ENCODE results near the gene CLK2. TPM values are rescaled to one million over a fixed set of nuclear protein-coding genes. Genes with fewer than 3 reads are reported as not detected.

Gene CLK2
- total and polyA plus RNA-seq, 2 of the 13 experiments (the other 11 are each of a cell fraction or from before 2014, with no cell fraction given): 20.1 to 73.5 TPM

DNA sequence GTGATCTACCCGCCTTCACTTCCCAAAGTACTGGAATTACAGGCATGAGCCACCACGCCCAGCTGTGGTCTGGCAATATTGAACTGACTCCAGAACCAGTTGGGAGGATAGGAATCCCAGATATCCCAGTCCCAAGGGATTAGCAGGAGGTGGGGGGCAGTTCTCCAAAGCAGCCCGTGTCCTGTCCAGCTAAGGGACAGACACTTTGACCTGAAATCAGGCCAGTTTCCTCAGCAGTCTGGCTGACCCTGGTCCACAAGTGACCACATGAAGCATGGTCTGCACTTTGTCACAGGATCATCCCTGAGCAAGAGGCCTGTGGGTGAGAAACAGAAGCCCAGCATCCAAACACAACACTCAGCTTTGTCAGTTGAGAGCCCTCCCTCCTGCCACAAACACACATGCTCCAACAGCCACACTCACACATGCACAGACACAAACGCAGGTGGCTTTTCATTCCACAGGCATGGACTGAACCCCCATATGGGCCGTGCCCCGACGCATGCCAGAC is 32.6 kb upstream of the CLK2 start (continued):
- TF ChIP-seq PHF20 (CRISPR knock-in tag; IDR thresholded peaks at IDR 0.05) (peak; percentile 37; the same call in 1 of the 2 replicates), CEBPB (IDR thresholded peaks at IDR 0.05; ENCODE audit: borderline replicate concordance, low read depth, low read length) (no peak), KAT2B (IDR thresholded peaks at IDR 0.05; ENCODE audit: borderline replicate concordance, low read depth, low read length) (no peak), ZNF598 (CRISPR knock-in tag; IDR thresholded peaks at IDR 0.05; ENCODE audit: borderline replicate concordance) (0 out of 2 replicates have a peak, but pooled peaks have one; percentile 55), MYC (CRISPR knock-in tag; IDR thresholded peaks at IDR 0.05; ENCODE audit: borderline replicate concordance) (peak; percentile 31; the same call in 1 of the 2 replicates), LCORL (IDR thresholded peaks at IDR 0.05) (no peak), LCORL (CRISPR knock-in tag; IDR thresholded peaks at IDR 0.05) (peak; percentile 54; the same call in 1 of the 2 replicates), HDAC6 (IDR thresholded peaks at IDR 0.05; ENCODE audit: low read depth, low read length) (no peak), STAT5B (CRISPR knock-in tag; IDR thresholded peaks at IDR 0.05) (no peak), SALL1 (CRISPR knock-in tag; IDR thresholded peaks at IDR 0.05) (peak; percentile 18; the same call in 1 of the 2 replicates), ZNF737 (CRISPR knock-in tag; IDR thresholded peaks at IDR 0.05; ENCODE audit: borderline replicate concordance) (0 out of 2 replicates have a peak, but pooled peaks have one; percentile 46)
- TF ChIP-seq, protein P1, sequence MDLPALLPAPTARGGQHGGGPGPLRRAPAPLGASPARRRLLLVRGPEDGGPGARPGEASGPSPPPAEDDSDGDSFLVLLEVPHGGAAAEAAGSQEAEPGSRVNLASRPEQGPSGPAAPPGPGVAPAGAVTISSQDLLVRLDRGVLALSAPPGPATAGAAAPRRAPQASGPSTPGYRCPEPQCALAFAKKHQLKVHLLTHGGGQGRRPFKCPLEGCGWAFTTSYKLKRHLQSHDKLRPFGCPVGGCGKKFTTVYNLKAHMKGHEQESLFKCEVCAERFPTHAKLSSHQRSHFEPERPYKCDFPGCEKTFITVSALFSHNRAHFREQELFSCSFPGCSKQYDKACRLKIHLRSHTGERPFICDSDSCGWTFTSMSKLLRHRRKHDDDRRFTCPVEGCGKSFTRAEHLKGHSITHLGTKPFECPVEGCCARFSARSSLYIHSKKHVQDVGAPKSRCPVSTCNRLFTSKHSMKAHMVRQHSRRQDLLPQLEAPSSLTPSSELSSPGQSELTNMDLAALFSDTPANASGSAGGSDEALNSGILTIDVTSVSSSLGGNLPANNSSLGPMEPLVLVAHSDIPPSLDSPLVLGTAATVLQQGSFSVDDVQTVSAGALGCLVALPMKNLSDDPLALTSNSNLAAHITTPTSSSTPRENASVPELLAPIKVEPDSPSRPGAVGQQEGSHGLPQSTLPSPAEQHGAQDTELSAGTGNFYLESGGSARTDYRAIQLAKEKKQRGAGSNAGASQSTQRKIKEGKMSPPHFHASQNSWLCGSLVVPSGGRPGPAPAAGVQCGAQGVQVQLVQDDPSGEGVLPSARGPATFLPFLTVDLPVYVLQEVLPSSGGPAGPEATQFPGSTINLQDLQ (CRISPR knock-in tag; IDR thresholded peaks at IDR 0.05): no peak
- TF ChIP-seq, protein P2, sequence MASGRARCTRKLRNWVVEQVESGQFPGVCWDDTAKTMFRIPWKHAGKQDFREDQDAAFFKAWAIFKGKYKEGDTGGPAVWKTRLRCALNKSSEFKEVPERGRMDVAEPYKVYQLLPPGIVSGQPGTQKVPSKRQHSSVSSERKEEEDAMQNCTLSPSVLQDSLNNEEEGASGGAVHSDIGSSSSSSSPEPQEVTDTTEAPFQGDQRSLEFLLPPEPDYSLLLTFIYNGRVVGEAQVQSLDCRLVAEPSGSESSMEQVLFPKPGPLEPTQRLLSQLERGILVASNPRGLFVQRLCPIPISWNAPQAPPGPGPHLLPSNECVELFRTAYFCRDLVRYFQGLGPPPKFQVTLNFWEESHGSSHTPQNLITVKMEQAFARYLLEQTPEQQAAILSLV (CRISPR knock-in tag; IDR thresholded peaks at IDR 0.05; ENCODE audit: borderline replicate concordance): no peak
- TF ChIP-seq, protein P3, sequence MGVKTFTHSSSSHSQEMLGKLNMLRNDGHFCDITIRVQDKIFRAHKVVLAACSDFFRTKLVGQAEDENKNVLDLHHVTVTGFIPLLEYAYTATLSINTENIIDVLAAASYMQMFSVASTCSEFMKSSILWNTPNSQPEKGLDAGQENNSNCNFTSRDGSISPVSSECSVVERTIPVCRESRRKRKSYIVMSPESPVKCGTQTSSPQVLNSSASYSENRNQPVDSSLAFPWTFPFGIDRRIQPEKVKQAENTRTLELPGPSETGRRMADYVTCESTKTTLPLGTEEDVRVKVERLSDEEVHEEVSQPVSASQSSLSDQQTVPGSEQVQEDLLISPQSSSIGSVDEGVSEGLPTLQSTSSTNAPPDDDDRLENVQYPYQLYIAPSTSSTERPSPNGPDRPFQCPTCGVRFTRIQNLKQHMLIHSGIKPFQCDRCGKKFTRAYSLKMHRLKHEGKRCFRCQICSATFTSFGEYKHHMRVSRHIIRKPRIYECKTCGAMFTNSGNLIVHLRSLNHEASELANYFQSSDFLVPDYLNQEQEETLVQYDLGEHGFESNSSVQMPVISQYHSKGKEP (CRISPR knock-in tag; IDR thresholded peaks at IDR 0.05): no peak
- TF ChIP-seq, protein P4, sequence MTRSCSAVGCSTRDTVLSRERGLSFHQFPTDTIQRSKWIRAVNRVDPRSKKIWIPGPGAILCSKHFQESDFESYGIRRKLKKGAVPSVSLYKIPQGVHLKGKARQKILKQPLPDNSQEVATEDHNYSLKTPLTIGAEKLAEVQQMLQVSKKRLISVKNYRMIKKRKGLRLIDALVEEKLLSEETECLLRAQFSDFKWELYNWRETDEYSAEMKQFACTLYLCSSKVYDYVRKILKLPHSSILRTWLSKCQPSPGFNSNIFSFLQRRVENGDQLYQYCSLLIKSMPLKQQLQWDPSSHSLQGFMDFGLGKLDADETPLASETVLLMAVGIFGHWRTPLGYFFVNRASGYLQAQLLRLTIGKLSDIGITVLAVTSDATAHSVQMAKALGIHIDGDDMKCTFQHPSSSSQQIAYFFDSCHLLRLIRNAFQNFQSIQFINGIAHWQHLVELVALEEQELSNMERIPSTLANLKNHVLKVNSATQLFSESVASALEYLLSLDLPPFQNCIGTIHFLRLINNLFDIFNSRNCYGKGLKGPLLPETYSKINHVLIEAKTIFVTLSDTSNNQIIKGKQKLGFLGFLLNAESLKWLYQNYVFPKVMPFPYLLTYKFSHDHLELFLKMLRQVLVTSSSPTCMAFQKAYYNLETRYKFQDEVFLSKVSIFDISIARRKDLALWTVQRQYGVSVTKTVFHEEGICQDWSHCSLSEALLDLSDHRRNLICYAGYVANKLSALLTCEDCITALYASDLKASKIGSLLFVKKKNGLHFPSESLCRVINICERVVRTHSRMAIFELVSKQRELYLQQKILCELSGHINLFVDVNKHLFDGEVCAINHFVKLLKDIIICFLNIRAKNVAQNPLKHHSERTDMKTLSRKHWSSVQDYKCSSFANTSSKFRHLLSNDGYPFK (CRISPR knock-in tag; IDR thresholded peaks at IDR 0.05; ENCODE audit: borderline replicate concordance): 0 out of 2 replicates have a peak, but pooled peaks have one; percentile 47
- TF ChIP-seq, protein P5, sequence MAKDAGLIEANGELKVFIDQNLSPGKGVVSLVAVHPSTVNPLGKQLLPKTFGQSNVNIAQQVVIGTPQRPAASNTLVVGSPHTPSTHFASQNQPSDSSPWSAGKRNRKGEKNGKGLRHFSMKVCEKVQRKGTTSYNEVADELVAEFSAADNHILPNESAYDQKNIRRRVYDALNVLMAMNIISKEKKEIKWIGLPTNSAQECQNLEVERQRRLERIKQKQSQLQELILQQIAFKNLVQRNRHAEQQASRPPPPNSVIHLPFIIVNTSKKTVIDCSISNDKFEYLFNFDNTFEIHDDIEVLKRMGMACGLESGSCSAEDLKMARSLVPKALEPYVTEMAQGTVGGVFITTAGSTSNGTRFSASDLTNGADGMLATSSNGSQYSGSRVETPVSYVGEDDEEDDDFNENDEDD (CRISPR knock-in tag; IDR thresholded peaks at IDR 0.05; ENCODE audit: borderline replicate concordance): 0 out of 2 replicates have a peak, but pooled peaks have one; percentile 10
- TF ChIP-seq, protein P6, sequence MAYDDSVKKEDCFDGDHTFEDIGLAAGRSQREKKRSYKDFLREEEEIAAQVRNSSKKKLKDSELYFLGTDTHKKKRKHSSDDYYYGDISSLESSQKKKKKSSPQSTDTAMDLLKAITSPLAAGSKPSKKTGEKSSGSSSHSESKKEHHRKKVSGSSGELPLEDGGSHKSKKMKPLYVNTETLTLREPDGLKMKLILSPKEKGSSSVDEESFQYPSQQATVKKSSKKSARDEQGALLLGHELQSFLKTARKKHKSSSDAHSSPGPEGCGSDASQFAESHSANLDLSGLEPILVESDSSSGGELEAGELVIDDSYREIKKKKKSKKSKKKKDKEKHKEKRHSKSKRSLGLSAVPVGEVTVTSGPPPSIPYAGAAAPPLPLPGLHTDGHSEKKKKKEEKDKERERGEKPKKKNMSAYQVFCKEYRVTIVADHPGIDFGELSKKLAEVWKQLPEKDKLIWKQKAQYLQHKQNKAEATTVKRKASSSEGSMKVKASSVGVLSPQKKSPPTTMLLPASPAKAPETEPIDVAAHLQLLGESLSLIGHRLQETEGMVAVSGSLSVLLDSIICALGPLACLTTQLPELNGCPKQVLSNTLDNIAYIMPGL (CRISPR knock-in tag; IDR thresholded peaks at IDR 0.05; ENCODE audit: borderline replicate concordance in 1 of 2, low read depth in 1 of 2): 0 out of 4 replicates have a peak, but pooled peaks of 1 of the 2 experiments have one; percentile 8

Data from HepG2 (cell line).